Measurements from ENCODE around the gene INIP.

DNA sequence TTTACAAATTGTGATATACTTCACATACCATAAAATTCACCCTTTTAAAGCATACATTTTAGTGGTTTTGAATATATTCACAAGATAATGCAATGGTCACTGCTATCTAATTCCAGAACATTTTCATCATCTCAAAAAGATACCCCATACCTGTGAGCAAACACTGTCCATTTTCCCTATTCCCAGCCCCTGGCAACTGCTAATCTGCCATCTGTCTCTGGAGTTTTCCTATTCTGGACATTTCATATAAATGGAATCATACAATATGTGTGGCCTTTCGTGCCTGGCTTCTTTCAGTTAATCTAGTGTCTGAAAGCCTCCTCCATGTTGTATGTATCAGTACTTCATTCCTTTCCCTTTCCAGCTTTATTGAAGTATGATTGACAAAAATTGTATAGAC lies 47.4 kb upstream of the INIP start:
- TF ChIP-seq EZH2 (optimal IDR thresholded peaks at IDR 0.05; ENCODE audit: low read depth, low read length) (no peak), EZH2phosphoT487 (IDR thresholded peaks at IDR 0.05; ENCODE audit: low read length) (no peak)

Measured in MM.1S (cell line).